Measurements from ENCODE around the gene TRPV5. TPM values are rescaled to one million over a fixed set of nuclear protein-coding genes. Genes with fewer than 3 reads are reported as not detected.
A peak's percentile ranks its signal among the peaks of the same experiment; 100 is the strongest.

Gene TRPV5
- total RNA-seq, 4 donors from 2014 or later, result 0.17 TPM; not detected in 3

- DNase-seq (ENCODE audit: extremely low spot score), result no peak
- no peaks in the 10 kb centered on the region for H3K4me1 ChIP-seq
- no peak overlapping the region for H3K27ac ChIP-seq (replicated peaks in 1 of 4)
- no peak overlapping the region for H3K4me3 ChIP-seq
- peaks cover 0 to 10% (median 0%) of the 10 kb centered on the region in 4 donors for H3K27me3 ChIP-seq
- TF ChIP-seq CTCF (IDR thresholded peaks at IDR 0.05) (no peak), EP300 (IDR thresholded peaks at IDR 0.05) (no peak), POLR2AphosphoS5 (IDR thresholded peaks at IDR 0.05) (no peak), POLR2A (IDR thresholded peaks at IDR 0.05; ENCODE audit: low read depth) (no peak)
- H3K36me3 ChIP-seq, result no peaks in the 10 kb centered on the region
- intact Hi-C loops (cut with DNase I), result no loop called here
- WGBS, result 75% methylated on average over 4 of the region's 4 CpGs
- no peaks in the 10 kb centered on the region for H3K9me3 ChIP-seq
These were observed 28.0 kb upstream of the TRPV5 start for GRCh38 chr7:142961595-142961972.

GRCh38 chr7:142960955-142961512 lies 27.5 kb upstream of the TRPV5 start:
- 87% methylated on average over 5 of the region's 5 CpGs for WGBS
- Histone ChIP-seq H3K4me3 (no peak overlapping the region), H3K27ac (replicated peaks in 1 of 4) (no peak overlapping the region), H3K27me3 (peaks cover 0 to 10% (median 0%) of the 10 kb centered on the region in 4 donors), H3K4me1 (no peaks in the 10 kb centered on the region), H3K9me3 (peaks cover 0 to under 1% (median 0%) of the 10 kb centered on the region in 4 donors), H3K36me3 (no peaks in the 10 kb centered on the region)
- intact Hi-C loops (cut with DNase I), result no loop called here
- no peak for DNase-seq (ENCODE audit: extremely low spot score)
- TF ChIP-seq POLR2A (IDR thresholded peaks at IDR 0.05; ENCODE audit: low read depth) (no peak), EP300 (IDR thresholded peaks at IDR 0.05) (no peak)

GRCh38 chr7:142959202-142959601 lies 25.7 kb upstream of the TRPV5 start:
- TF ChIP-seq POLR2A (IDR thresholded peaks at IDR 0.05; ENCODE audit: low read depth) (no peak), CTCF (IDR thresholded peaks at IDR 0.05) (no peak), EP300 (IDR thresholded peaks at IDR 0.05) (no peak)
- H3K27me3 ChIP-seq, result peaks cover 0 to 7% (median 0%) of the 10 kb centered on the region in 4 donors
- H3K9me3 ChIP-seq, result peaks cover 0 to 13% (median 2%) of the 10 kb centered on the region in 4 donors
- H3K4me1 ChIP-seq, result no peaks in the 10 kb centered on the region
- no peak for DNase-seq (ENCODE audit: extremely low spot score)
- H3K27ac ChIP-seq (replicated peaks in 1 of 4), result no peak overlapping the region
- intact Hi-C loops (cut with DNase I), result no loop called here
- no peaks in the 10 kb centered on the region for H3K36me3 ChIP-seq
- H3K4me3 ChIP-seq, result no peak overlapping the region

GRCh38 chr7:142957723-142958122 lies 24.2 kb upstream of the TRPV5 start:
- DNase-seq (ENCODE audit: extremely low spot score), result peak; percentile 78
- intact Hi-C loops (cut with DNase I), result no loop called here
- no peak overlapping the region for H3K27ac ChIP-seq (replicated peaks in 1 of 4)
- no peak for TF ChIP-seq EP300 (IDR thresholded peaks at IDR 0.05)
- no peak for TF ChIP-seq POLR2AphosphoS5 (IDR thresholded peaks at IDR 0.05)
- no peak for TF ChIP-seq POLR2A (IDR thresholded peaks at IDR 0.05; ENCODE audit: low read depth)
- TF ChIP-seq CTCF (IDR thresholded peaks at IDR 0.05), result no peak
- H3K4me3 ChIP-seq, result no peak overlapping the region
- H3K27me3 ChIP-seq, result peaks cover 0 to 5% (median 0%) of the 10 kb centered on the region in 4 donors
- 57% methylated on average over 8 of the region's 8 CpGs for WGBS
- no peaks in the 10 kb centered on the region for H3K36me3 ChIP-seq
- H3K9me3 ChIP-seq, result peaks cover 0 to 16% (median 2%) of the 10 kb centered on the region in 4 donors
- no peaks in the 10 kb centered on the region for H3K4me1 ChIP-seq

- no peak for DNase-seq (ENCODE audit: extremely low spot score)
- Histone ChIP-seq H3K36me3 (no peaks in the 10 kb centered on the region), H3K27ac (replicated peaks in 1 of 4) (no peak overlapping the region), H3K4me3 (no peak overlapping the region), H3K4me1 (no peaks in the 10 kb centered on the region), H3K27me3 (peaks cover 0 to 5% (median 0%) of the 10 kb centered on the region in 4 donors), H3K9me3 (peaks cover 0 to 16% (median 2%) of the 10 kb centered on the region in 4 donors)
- 58% methylated on average over 3 of the region's 3 CpGs for WGBS
- TF ChIP-seq CTCF (IDR thresholded peaks at IDR 0.05) (no peak), POLR2AphosphoS5 (IDR thresholded peaks at IDR 0.05) (no peak)
- intact Hi-C loops (cut with DNase I), result no loop called here
These were observed 23.5 kb upstream of the TRPV5 start for GRCh38 chr7:142956951-142957623.
